CD4-positive, alpha-beta T cell treated with Interleukin-10 for 1 hour (primary cell): ENCODE results near the gene NPHS1.
"Not testable (repeated sequence)": the region's sequence is repeated elsewhere in the genome, so short reads cannot be mapped to it uniquely, and the experiment has no call there.

Experiments used
- DNase-seq: peaks from one replicate; pipeline ENCODE4 v3.0.0-alpha.2; 2020

NPHS1 gene

GRCh38 chr19:35872180-35872579 is 19.9 kb upstream of the NPHS1 start:
- no peak for DNase-seq

- no peak for DNase-seq
These were observed 19.3 kb upstream of the NPHS1 start for GRCh38 chr19:35871611-35872010.

DNA sequence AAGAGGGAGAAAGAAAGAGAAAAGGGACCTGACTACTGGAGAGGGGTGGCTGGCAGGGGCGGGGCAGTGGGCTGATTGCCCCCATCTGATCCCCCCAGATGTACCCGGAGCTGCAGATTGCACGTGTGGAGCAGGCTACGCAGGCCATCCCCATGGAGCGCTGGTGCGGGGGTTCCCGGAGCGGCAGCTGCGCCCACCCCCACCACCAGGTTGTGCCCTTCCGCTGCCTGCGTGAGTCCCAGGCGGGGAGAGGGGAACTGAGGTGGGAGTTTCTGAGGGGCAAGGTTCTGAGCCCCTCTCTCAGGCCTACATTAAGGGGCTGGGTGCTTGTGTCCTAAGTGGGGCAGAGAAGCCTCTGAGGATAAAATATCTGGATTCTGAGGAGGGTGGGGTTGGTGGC is 18.5 kb upstream of the NPHS1 start:
- DNase-seq, result no peak

- not testable (repeated sequence) for DNase-seq
These were observed 17.9 kb upstream of the NPHS1 start for GRCh38 chr19:35870124-35870736.

DNA sequence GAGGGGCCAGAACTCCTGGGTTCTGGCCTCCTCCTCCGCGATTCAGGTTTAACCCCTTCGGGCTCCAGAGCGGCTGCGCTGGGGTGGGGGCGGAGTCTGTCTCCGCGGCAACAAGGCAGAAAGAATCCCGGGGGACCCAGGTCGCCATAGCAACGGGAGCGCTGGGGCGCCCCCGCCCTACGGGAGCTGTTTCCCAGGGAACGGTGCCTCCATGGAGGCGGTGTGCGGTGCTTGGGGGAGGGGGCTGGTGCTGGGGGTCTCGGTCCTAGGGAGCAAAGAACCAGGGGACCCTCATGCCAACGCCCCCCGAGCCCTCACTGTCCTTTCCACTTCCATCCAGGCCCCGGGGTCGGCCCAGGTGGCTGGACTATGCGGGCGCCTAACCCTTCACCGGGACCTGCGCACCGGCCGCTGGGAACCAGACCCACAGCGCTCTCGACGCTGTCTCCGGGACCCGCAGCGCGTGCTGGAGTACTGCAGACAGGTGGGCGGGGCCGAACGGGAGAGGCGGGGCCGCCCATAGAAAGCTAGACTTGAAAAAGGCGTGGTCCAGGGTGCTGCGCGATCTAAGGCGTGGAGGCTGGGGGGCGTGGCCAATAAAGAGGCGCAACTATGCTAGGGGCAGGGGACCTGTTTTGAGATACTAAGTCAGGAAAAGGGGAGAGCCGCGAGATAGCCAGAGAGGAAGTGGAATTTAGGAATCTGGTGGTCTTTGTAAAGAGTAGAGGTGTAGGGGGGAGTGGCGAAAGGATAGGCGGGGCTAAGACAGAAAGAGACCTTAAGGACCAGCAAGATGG is 17.2 kb upstream of the NPHS1 start:
- peak; percentile 86 for DNase-seq

DNA sequence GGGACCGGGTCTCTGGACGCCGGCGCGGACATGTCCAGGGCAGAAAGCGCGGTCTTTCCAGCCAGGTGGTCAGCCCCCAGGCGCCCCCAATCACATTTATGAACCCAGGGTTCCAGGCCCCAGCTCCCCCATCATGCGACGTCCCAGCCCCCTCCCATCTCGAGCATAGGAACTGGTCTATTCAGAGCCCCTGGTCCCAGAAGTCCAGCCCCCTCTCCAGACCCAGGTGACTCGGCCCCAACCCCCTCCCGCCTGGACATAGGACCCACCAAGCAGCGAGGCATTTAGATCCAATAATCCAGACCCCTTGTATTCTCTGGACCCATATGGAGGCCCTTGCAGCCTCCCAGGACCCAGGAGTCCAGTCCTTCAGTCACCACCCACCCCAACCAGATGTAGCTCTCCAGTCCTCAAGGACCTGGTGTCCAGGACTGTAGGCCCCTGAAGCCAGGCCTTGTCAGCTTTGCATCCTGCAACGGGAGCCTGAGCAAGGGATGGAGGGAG is 16.6 kb upstream of the NPHS1 start:
- DNase-seq, result no peak

DNA sequence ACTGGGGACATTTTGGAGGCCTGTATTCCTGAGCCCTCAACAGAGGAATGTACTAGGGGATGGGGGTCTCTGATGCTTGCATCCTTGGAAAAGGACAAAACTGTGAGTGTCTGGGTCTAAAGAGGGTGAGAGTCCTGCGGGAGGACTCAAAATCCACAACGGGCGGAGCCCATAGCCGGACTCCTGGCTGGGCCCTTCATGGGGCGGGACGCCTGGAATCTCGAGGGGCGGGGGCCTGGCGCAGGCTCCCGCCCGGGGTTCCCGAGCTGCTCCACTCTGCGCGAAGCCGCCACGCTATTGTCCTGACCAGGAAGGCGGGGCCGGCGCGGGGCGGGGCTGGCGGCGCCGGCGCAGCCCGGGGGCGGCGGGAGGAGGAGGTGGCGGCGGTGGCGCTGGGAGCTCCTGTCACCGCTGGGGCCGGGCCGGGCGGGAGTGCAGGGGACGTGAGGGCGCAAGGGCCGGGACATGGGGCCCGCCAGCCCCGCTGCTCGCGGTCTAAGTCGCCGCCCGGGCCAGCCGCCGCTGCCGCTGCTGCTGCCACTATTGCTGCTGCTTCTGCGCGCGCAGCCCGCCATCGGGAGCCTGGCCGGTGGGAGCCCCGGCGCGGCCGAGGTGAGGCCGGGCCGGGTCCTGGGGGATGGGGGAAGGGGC is 16.0 kb upstream of the NPHS1 start, which contains the start of gene APLP1:
APLP1 (plus strand) TSS at position 403 of the 651 bp plus-strand sequence; CDS start at position 466, 63 bp downstream.
- peak; percentile 69 for DNase-seq

DNA sequence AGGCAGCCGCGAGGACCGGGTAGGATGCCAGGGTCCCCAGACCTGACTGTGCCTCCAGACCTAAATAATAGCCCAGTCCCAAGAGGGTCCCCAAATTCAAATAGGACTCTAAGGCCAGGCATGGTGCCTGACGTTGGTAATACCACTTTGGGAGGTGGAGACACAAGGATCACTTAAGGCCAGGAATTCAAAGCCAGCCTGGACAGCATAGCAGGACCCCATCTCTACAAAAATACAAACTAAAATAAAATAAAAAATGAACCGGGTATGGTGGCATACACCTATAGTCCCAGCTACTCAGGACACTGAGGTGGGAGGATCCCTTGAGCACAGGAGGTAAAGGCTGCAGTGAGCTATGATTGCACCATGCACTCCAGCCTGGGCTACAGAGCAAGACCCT is 10.7 kb upstream of the NPHS1 start:
- DNase-seq, result no peak

DNA sequence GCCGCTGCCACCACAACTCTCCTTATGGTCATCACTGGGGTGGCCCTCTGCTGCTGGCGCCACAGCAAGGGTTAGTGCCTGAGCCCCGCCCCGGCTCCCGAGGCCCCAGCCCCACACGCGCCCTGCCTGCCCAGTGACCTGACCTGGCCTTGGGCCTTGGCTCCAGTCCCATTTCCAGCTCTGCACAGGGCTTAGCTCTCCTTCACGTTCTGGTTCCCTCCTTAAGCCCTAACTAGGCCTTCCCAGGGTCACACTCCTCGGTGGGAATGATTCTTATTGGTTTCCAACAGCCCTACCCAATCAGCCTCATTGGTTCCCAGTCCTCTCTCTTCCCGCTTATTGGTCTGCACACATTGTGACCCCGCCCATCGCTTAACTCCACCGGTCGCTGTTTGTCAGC is 10.2 kb upstream of the NPHS1 start:
- DNase-seq, result no peak

- no peak for DNase-seq
These were observed 9.4 kb upstream of the NPHS1 start for GRCh38 chr19:35861640-35862160.

DNA sequence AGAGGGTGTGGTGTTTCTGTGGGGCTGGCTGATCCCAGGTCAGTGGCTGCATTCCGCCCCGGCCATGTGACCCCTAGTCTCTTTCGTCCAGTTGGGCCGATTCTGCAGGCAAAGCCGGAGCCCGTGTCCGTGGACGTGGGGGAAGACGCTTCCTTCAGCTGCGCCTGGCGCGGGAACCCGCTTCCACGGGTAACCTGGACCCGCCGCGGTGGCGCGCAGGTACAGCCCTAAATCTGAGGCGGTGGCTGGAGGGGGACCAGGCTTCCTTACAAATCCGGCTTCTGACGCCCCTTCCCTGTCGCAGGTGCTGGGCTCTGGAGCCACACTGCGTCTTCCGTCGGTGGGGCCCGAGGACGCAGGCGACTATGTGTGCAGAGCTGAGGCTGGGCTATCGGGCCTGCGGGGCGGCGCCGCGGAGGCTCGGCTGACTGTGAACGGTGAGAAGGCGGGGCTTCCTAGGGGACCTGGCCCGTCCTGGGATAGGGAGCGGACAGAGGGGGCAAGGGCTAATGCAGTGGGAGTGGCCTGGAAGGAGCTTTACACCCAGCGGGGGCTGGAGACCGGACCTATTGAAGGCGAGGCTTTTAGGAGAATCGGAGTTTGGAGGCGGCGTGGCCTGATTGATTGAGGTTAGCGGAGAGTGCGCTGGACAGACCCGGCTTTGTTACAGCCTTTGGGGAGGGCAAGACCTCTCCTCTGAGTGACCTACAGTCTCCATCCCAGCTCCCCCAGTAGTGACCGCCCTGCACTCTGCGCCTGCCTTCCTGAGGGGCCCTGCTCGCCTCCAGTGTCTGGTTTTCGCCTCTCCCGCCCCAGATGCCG is 8.7 kb upstream of the NPHS1 start:
- no peak for DNase-seq

- no peak for DNase-seq
These were observed 8.1 kb upstream of the NPHS1 start for GRCh38 chr19:35860436-35860817.

DNA sequence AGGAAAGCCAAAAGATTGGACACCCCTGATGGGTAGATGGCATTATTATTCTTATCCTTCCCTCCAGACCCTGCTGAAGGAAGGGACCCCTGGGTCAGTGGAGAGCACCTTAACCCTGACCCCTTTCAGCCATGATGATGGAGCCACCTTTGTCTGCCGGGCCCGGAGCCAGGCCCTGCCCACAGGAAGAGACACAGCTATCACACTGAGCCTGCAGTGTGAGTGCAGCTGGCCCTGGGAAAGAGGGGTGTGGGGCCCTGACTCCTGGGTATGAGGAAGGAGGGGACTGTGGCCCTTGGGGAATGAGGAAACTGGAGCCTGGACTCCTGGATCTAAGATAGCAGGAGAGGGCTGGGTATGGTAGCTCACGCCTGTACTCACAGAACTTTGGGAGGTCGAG is 7.1 kb upstream of the NPHS1 start:
- no peak for DNase-seq

DNA sequence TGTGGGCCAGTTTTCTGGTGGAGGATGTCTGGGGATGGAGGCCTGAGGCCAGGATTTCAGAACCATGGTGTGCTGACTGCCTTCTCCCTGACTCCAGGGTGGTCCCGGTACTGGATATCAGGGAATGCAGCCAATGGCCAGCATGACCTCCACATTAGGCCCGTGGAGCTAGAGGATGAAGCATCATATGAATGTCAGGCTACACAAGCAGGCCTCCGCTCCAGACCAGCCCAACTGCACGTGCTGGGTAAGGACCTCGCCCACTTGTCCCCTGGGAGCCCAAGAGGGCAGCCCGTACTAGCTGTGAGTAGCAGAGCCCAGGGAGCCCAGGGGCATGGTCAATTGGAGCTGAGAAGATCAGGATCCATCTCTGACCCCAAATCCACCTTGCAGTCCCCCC is 6.0 kb upstream of the NPHS1 start:
- no peak for DNase-seq

- DNase-seq, result peak; percentile 25
These were observed 4.3 kb upstream of the NPHS1 start, which contains the start of gene KIRREL2 for GRCh38 chr19:35856546-35857149. Gene KIRREL2, plus strand, starts transcription at chr19:35856911. Its CDS starts 209 bp downstream, at chr19:35857120.

DNA sequence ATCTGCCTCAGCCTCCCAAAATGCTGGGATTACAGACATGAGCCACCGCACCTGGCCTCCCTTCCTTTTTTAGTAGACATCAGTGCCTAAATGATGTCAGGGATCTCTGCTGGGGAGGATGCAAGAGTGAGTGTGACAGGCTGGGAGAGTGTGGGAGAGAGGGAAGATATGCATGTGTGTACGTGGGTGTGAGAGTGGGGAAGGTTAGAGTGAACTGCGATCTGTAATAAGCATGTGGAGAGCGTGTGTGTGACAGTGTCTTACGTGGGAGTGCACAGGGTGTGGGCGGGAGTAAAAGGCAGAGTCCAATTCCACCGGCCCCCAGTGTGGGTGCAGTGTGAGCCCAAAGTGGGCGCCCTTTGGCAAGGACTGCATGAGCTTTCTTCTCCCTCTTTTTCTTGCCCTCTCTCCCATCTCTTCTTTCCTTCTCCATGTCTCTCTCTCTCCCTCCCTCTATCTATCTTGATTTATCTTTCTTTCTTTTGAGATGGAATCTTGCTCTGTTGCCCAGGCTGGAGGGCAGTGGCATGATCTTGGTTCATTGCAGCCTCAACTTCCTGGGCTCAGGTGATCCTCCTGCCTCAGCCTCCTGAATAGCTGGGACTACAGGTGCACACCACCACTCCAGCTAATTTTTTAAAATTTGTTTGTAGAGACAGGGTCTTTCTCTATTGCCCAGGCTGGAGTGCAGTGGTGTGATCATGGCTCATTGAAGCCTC is 893 bp upstream of the NPHS1 start:
- no peak for DNase-seq

DNA sequence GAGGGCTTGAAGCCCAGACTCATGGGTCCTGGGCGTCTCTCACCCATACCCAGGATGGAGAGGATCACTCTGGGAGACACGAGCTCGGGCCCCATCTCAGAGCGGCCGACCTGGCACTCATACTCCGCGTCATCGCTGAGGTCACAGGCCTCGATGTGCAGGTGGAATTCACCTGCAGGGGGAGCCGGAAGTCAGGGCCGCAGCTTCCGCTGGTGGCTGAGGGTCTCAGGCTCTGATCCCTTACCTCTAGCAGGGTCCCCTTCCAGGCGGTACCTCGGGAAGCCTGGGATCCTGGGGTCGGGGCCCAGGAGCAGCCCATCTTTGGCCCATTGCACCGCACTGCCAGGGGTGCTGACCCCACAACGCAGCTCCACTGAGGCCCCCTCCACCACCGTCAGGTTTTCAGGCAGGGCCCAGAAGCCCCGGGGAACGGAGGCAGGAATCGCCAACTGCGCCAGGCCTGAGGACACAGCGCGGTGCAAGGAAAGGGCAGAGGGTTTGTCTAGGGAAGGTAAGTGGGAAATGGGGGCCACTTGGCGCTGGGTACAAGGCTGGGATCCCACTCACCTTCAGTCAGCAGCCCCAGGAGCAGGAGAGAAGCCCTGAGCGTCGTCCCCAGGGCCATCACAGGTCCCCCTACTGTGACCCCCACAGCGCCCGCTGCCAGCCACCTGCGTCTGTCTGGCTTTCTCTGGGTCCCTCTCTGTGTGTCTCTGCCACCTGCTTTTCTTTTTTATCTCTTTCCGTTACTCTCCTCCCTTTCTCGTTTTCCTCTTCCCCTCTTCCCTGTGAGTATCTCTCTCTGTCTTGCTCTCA is 883 bp downstream of the NPHS1 start:
- no peak for DNase-seq

DNA sequence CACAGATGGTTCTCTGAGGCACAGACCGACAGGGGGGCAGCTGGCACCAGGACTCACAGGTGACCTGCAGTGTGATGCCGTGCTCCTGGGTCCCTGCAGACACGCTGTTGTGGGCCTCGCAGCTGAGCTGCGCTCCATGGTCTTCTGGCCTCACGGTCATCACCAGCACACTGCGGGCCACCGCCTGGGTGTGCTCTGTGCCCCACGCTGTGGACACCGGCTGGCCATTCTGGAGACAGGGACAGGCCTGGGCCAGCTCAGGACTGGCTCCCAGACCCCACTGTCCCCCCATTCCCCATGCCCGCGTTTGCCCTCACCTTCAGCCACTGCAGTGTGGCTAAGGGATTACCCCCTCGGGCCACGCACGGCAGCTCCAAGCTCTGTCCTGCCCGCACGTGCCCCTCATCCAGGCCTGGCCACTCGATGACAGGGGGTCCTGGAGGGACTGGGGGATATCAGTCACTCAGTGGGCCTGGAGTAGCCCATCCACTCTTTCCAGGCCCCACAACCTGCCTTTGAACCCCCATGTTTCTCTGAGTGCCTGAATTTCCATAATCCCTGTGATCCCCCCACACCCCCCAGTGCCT is 3.3 kb downstream of the NPHS1 start:
- no peak for DNase-seq

DNA sequence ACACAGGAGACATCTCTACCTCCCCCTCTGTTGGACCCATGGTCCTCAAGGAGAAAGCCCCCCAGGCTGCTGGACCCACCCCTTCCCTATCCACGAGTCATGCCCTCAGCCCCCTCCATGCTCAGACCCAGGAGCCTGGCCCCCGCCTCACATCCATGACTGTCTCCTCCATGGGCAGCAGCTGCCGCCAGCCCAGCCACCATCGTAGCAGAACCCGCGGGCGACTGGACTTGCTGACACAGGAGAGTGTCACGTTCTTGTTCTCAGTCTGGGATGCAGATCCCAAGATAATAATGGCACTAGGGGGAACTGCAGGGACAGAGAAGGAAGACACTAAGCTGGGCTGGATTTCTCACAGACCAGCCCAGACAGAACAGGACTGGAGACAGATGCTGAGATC is 3.8 kb downstream of the NPHS1 start:
- no peak for DNase-seq

DNA sequence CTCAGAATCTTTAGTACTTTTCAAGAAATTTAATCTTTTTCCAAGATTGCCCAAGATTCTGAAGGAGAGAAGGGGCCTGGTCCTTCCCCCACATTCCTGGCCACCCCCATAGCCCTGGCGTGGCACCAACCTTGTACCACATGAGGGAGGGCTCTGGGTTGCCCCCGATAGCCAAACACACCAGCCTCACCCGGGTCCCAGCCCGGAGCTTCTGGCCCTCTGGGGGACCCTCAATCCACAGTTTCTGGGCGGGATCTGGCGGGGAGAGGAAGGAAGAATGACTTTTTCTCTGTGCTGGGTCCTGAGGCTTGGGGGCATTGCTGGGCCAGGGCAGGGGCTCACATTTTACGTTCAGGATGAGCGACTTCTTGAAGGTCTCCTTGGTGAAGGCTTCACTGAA is 4.4 kb downstream of the NPHS1 start:
- no peak for DNase-seq
